Choroid plexus epithelial cell (primary cell): ENCODE data around the gene RPS6KA5.

Experiments used
- DNase-seq: peaks from one replicate; pipeline ENCODE4 v3.0.0-alpha.2; 2010; ENCODE audit warnings: low read depth
- H3K4me3 ChIP-seq: 2 replicates; pipeline ENCODE4 v1.5.1; 2011; ENCODE audit warnings: low read depth, mild to moderate bottlenecking, control low read depth, low read length, moderate library complexity
- TF ChIP-seq, protein P1 (sequence below): conservative IDR thresholded peaks from 2 replicates; pipeline ENCODE4 v1.5.1; 2011; ENCODE audit warnings: low read depth, mild to moderate bottlenecking, control low read depth, inconsistent platforms, low read length, moderate library complexity

Gene RPS6KA5

DNA sequence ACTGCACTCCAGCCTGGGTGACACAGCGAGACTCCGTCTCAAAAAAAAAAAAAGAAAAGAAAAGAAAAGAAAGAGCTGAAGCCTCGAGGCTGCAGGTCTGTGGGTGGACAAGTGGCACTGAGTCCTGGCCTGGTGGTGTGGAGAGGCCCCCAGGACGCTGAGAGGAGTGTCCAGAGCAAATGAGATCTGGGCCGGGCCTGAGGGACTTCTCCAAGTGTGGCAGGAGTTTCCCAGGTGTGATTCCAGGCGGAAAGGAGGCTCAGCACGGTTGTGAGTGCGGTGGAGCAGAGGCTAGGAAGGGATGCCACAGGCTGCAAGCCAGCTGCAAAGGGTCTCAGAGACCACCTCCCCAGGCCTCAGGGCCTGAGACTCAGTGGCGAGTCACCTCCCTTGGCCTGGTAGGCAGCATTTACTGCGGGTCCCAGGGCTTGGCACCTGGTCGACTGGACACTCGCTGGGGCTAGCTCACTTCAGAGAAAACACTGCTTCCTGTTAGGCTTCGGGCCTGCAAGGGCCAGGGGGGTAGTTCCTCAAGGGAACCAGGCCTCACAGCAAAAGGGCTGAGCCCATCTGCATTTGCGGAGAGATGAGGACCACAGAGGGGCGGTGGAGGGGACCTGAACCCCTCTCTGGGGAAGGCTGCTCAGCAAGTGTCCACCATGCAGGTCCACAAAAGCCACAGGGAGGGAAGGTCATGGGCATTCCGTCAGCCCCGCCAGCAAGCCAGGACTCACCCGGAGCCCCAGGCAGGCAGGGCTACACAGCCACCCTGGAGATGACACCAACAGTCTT is 256.0 kb downstream of the RPS6KA5 start:
- no peak for DNase-seq
- H3K4me3 ChIP-seq: no peak overlapping the region
- TF ChIP-seq, protein P1, sequence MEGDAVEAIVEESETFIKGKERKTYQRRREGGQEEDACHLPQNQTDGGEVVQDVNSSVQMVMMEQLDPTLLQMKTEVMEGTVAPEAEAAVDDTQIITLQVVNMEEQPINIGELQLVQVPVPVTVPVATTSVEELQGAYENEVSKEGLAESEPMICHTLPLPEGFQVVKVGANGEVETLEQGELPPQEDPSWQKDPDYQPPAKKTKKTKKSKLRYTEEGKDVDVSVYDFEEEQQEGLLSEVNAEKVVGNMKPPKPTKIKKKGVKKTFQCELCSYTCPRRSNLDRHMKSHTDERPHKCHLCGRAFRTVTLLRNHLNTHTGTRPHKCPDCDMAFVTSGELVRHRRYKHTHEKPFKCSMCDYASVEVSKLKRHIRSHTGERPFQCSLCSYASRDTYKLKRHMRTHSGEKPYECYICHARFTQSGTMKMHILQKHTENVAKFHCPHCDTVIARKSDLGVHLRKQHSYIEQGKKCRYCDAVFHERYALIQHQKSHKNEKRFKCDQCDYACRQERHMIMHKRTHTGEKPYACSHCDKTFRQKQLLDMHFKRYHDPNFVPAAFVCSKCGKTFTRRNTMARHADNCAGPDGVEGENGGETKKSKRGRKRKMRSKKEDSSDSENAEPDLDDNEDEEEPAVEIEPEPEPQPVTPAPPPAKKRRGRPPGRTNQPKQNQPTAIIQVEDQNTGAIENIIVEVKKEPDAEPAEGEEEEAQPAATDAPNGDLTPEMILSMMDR: no peak

DNA sequence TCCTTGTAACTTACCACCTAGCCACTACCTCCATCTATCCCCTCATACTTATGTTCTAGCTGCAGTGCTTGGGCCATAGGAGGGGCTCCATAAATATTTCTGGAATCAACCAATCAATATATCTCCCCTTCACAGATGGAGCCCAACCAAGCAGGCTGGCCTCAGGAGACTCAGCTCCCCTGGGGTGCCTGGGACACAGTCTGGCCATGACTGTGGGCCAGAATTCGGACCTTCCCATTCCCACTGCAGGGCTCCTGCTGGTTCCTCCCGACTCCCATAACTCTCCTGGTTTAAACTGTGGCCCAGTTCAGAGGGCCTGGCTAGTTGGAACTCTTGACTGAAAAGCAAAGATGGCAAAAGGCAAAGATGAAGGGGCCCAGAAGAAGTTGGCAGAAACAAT is 257.2 kb downstream of the RPS6KA5 start:
- DNase-seq: no peak
- H3K4me3 ChIP-seq: no peak overlapping the region
- TF ChIP-seq, protein P1: no peak

DNA sequence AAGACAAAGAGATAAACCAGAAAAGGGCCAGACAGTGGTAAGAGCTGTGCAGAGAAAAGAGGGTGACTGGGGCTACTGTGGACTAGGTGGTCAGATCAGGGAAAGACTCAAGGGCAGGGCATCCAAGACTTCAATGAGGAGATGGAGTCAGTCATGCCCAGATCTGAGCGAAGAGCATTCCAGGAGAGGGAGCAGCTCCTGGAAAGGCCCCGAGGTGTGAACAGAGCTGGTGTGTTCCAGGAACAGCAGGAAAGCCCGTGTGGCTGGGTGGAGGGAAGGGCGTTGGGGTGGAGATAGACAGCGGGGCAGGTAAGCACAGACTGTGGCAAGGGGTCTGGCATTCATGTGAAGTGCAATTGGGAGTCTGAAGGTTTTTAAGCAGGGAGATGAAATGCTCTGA is 261.0 kb downstream of the RPS6KA5 start:
- TF ChIP-seq, protein P1: no peak
- no peak for DNase-seq
- no peak overlapping the region for H3K4me3 ChIP-seq

DNA sequence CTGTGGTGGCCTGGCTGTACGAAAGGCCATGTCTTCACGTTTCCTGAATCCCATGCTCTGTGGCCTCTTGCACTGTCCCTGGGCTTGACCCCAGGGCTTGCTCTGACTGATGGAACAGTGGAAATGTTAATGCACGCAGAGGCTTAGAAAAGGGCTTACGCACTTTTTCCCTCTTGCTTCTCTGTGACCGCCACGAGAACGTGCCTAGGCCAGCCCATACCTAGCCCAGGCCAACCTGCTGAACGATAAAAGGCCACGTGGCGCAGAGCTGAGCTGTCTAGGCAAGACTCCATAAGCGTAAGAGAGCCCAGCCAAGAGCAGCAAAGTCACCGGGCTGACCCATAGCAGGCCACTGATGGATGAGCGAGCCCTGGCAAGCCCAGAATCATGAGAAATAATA is 262.5 kb downstream of the RPS6KA5 start:
- TF ChIP-seq, protein P1: no peak
- H3K4me3 ChIP-seq: no peak overlapping the region
- DNase-seq: no peak
